Measurements from ENCODE around the gene CC2D2B. TPM values are rescaled to one million over a fixed set of nuclear protein-coding genes. Genes with fewer than 3 reads are reported as not detected.

The CC2D2B gene
- total and polyA plus RNA-seq, 2 of the 8 experiments (the other 6 are each of a cell fraction or from before 2014, with no cell fraction given), result 0.09 to 0.71 TPM

- CTCF ChIA-PET (ENCODE audit: partially characterized antibody), result interaction anchor here (1.0 to 5.7 kb wide), 9 partner anchors 14 to 217 kb away, joined by 3 to 63 read pairs (median 5); partner anchors contain the start of gene TCTN3
- TF ChIP-seq EP300 (IDR thresholded peaks at IDR 0.05; ENCODE audit: borderline replicate concordance in 1 of 2, low read depth in 2 of 2, low read length in 2 of 2) (no peak), POLR2AphosphoS5 (IDR thresholded peaks at IDR 0.05; ENCODE audit: low read depth, low read length) (no peak), CBX8 (IDR thresholded peaks at IDR 0.05; ENCODE audit: borderline replicate concordance, low read depth, low read length) (no peak), TAF1 (IDR thresholded peaks at IDR 0.05; ENCODE audit: low read depth, low read length) (no peak), ZNF274 (IDR thresholded peaks at IDR 0.05; ENCODE audit: borderline replicate concordance, extremely low read depth, low read length) (no peak), ATF2 (IDR thresholded peaks at IDR 0.05; ENCODE audit: low read length) (no peak), CHD2 (IDR thresholded peaks at IDR 0.05; ENCODE audit: low read length) (no peak), BACH1 (IDR thresholded peaks at IDR 0.05; ENCODE audit: low read length) (no peak), TEAD4 (IDR thresholded peaks at IDR 0.05; ENCODE audit: low read depth, low read length) (no peak), SP4 (IDR thresholded peaks at IDR 0.05; ENCODE audit: low read length) (no peak), FOSL1 (IDR thresholded peaks at IDR 0.05; ENCODE audit: insufficient read depth, low read depth, low read length) (no peak), BCL11A (IDR thresholded peaks at IDR 0.05; ENCODE audit: low read depth in 2 of 2, low read length in 2 of 2) (no peak), NRF1 (IDR thresholded peaks at IDR 0.05; ENCODE audit: low read depth, low read length) (no peak), KDM1A (IDR thresholded peaks at IDR 0.05; ENCODE audit: borderline replicate concordance, low read length) (no peak)
These were observed 41.3 kb upstream of the CC2D2B start for GRCh38 chr10:95866467-95866842.

More at GRCh38 chr10:95866467-95866842, 41.3 kb upstream of the CC2D2B start:
- Histone ChIP-seq H3K14ac (ENCODE audit: insufficient read length) (no peak overlapping the region), H3K4ac (replicated peaks; ENCODE audit: insufficient read length, low read depth, low read length) (no peak overlapping the region), H4K5ac (ENCODE audit: insufficient read length, low read depth, low read length) (no peak overlapping the region), H4K20me1 (replicated peaks in 1 of 2; ENCODE audit: control insufficient read depth in 1 of 2, insufficient read depth in 2 of 2, low read length in 2 of 2) (no peaks in the 10 kb centered on the region), H2BK120ac (replicated peaks; ENCODE audit: low read depth, low read length) (no peak overlapping the region), H3K27me3 (replicated peaks in 1 of 4; ENCODE audit: control insufficient read depth in 3 of 4, extremely low read depth in 1 of 4, insufficient read depth in 3 of 4, low read length in 3 of 4) (no peaks in the 10 kb centered on the region), H4K91ac (replicated peaks; ENCODE audit: insufficient read length, low read length) (no peak overlapping the region), H2BK12ac (ENCODE audit: low read depth, low read length) (no peak overlapping the region), H3K4me1 (replicated peaks in 1 of 4; ENCODE audit: control insufficient read depth in 3 of 4, insufficient read depth in 4 of 4, low read length in 3 of 4) (no peaks in the 10 kb centered on the region), H2AFZ (ENCODE audit: low read length) (no peak overlapping the region), H2AK5ac (ENCODE audit: low read depth, low read length) (no peak overlapping the region), H4K8ac (ENCODE audit: extremely low read depth, insufficient read depth, low read length) (no peak overlapping the region), H2BK5ac (ENCODE audit: low read depth, low read length) (no peak overlapping the region), H3K4me3 (ENCODE audit: extremely low read depth in 1 of 4, insufficient read depth in 2 of 4, low read depth in 3 of 4, low read length in 4 of 4) (no peak overlapping the region), H3K79me2 (ENCODE audit: control insufficient read depth in 1 of 2, insufficient read depth in 2 of 2, low read length in 2 of 2) (no peaks in the 10 kb centered on the region), H3K9me3 (ENCODE audit: insufficient read depth in 2 of 2, low read depth in 1 of 2, low read length in 1 of 2) (no peaks in the 10 kb centered on the region), H2BK20ac (ENCODE audit: low read length) (no peak overlapping the region), H2BK15ac (ENCODE audit: low read length) (no peak overlapping the region), H3K18ac (ENCODE audit: extremely low read depth, low read length) (no peak overlapping the region), H3K4me2 (ENCODE audit: insufficient read depth in 1 of 2, low read depth in 2 of 2, low read length in 2 of 2) (no peak overlapping the region), H3K36me3 (ENCODE audit: control insufficient read depth in 2 of 4, insufficient read depth in 4 of 4, low read length in 3 of 4) (peaks cover 0 to 2% (median 0%) of the 10 kb centered on the region in 4 experiments; a peak in 1 of 8 replicates), H3K9ac (replicated peaks in 1 of 4; ENCODE audit: extremely low read depth in 1 of 4, low read depth in 3 of 4, low read length in 3 of 4) (no peak overlapping the region), H3K27ac (ENCODE audit: low read depth, low read length) (no peak overlapping the region), H3K56ac (replicated peaks; ENCODE audit: insufficient read length, low read depth, low read length) (no peak overlapping the region), H3K23ac (ENCODE audit: insufficient read length) (no peak overlapping the region), H3K23me2 (ENCODE audit: low read depth, low read length) (no peaks in the 10 kb centered on the region), H3K79me1 (ENCODE audit: low read depth, low read length) (no peaks in the 10 kb centered on the region)
- no peak for FAIRE-seq
- WGBS, 2 experiments (ENCODE audit: extremely low coverage in 1 of 2, insufficient coverage in 1 of 2, insufficient read length in 1 of 2, insufficient replicate concordance in 2 of 2, low coverage in 1 of 2, low lambda C conversion rate in 2 of 2, missing lambda C conversion rate in 1 of 2), result 85% methylated on average over 2 of the region's 2 CpGs; no CpG with 5 or more reads in 1 of the 2 experiments
- POLR2A ChIA-PET (ENCODE audit: partially characterized antibody), result interaction anchor here (1.6 kb wide), 1 partner anchor 173 kb away, joined by 4 read pairs; the partner anchor contains the start of gene TCTN3
- no peak for DNase-seq (ENCODE audit: low read depth in 1 of 2, low spot score in 2 of 2)

Data from H1 (cell line).